ENCODE results near the gene L1CAM.

The L1CAM gene

DNA sequence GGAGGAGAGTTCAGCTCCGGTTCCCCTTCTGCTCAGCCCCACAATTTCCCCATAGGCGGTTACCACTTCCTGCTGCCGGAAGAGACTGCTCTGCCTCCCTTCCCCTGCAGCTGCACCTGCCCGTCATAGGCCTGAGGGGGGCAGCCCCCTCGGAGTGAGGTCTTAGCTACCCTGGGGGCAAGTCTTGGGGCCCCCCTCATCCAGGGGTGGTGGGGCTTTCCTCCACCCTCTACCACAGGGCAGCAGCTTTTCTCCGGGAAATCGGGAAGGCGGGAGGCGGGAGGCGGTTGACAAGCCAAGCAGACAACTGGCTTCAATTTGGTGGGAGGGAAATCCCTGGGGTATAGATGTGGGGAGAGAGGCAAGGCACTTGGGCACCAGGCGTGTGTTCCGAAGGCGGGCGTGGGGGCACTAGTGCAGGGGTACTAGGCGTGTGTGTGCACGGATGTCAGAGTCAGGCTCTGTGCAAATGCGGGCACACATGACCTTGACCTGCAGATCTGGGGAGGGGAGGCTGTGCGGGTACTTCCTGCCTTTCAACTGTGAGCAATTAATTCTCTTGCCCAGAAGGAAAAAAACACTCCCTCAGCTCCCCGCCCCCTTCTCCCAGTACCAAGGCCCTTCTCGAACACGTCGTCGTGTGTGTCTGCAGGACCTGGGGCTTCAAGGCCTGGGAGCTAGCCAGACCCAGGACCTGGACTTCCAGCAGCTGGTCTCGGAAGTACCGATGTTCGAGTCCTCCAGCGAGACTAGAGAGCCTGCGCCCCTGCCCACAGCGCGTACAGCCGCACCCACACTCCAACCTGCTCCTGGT is 41.1 kb upstream of the L1CAM start:
- peaks cover 23% of the 10 kb centered on the region for H3K4me1 Mint-ChIP-seq (ENCODE audit: low read depth)
- H3K27ac Mint-ChIP-seq: peak overlapping the region; percentile 97
- no peaks in the 10 kb centered on the region for H3K9me3 Mint-ChIP-seq
- peaks cover 25% of the 10 kb centered on the region for H3K36me3 Mint-ChIP-seq (ENCODE audit: low read depth)
- H3K27me3 Mint-ChIP-seq (ENCODE audit: low read depth): no peaks in the 10 kb centered on the region
- H3K4me3 Mint-ChIP-seq: peak overlapping the region; percentile 85

DNA sequence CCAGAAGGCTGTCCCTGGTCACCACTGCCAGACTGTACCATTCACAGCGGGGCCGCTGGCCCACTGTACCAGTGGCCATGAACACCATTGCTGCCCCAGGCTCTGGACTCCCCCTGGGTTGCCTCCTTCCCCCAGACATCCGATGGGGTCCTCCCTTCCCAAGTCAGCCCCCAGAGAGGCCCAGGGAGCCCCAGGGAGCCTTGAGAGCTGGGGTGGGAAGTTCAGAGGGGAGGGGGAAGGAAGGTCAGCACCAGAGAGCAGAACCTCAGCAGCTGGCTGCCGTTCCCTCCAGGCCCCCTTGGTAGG is 40.5 kb upstream of the L1CAM start:
- H3K27me3 Mint-ChIP-seq (ENCODE audit: low read depth): no peaks in the 10 kb centered on the region
- H3K36me3 Mint-ChIP-seq (ENCODE audit: low read depth): peaks cover 22% of the 10 kb centered on the region
- H3K9me3 Mint-ChIP-seq: no peaks in the 10 kb centered on the region
- H3K4me3 Mint-ChIP-seq: peak overlapping the region; percentile 85
- peak overlapping the region; percentile 97 for H3K27ac Mint-ChIP-seq
- H3K4me1 Mint-ChIP-seq (ENCODE audit: low read depth): peaks cover 24% of the 10 kb centered on the region

DNA sequence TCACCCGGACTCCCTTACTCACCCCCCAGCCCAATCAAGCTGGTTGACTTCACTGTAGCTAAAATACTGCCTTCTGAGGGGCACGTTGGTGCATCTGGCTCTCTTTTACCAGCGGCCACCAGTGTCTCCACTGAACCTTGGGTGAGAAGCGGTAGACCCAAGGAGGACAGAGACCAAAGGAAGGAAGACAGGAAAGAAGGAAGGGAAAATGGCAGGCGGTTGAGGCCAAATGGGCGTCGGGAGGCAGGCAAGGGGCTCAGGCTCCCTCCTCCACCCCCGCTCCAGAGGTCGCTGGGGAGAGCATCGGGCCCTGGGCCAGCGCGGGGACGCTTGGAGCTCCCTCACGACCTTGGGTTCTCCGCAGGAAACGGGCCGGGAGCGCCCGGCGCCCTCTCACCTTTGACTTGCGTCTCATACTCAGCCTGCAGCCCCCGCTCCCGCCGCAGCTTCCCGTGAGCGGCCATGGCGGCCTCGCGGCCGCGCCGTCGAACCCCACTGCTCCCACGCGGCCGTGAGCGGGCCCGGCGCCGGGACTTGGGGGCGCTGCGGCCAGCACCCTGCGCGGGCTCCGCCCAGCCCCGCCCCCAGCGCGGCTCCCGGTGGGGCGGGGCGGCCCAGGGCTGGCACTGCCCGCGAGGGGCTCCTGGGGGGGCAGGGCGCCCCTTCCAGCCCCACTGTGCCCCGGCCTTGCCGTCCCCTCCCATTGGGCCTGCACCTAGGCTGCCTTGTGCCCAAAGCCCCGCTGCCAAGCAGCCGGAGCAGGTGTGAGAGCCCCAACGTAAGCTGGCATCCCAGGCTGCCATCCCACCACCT is 40.0 kb upstream of the L1CAM start, which contains the start of gene ARHGAP4:
Gene ARHGAP4 (minus strand): TSS at position 526 of the 813 bp plus-strand sequence. CDS start 62 bp downstream, at position 464.
- Mint-ChIP-seq H3K4me1 (ENCODE audit: low read depth) (peaks cover 23% of the 10 kb centered on the region), H3K9me3 (no peaks in the 10 kb centered on the region), H3K4me3 (peak within 1 kb of the TSS; percentile 96), H3K27ac (peak within 1 kb of the TSS; percentile 97), H3K36me3 (ENCODE audit: low read depth) (peaks cover 20% of the 10 kb centered on the region), H3K27me3 (ENCODE audit: low read depth) (no peaks in the 10 kb centered on the region)

DNA sequence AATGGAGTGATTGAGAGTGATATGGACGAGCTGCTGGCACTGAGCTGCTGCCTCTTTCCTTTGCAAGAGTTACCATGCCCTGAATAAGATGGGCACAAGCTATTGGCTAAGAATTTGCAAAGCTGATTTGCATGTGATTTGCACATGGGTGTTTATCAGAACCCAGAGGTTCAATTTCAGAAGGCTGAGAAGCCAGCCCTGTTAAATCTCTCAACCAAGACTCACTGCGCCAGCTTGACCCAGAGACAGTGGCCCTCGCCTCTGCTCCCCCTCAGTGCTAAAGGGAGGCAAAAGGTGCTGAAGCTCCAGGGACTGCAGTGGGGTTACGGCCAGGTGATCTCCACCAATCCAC is 39.4 kb upstream of the L1CAM start:
- Mint-ChIP-seq H3K36me3 (ENCODE audit: low read depth) (peaks cover 20% of the 10 kb centered on the region), H3K27me3 (ENCODE audit: low read depth) (no peaks in the 10 kb centered on the region), H3K9me3 (no peaks in the 10 kb centered on the region), H3K4me1 (ENCODE audit: low read depth) (peaks cover 23% of the 10 kb centered on the region), H3K27ac (peak overlapping the region; percentile 93), H3K4me3 (peak overlapping the region; percentile 96)

DNA sequence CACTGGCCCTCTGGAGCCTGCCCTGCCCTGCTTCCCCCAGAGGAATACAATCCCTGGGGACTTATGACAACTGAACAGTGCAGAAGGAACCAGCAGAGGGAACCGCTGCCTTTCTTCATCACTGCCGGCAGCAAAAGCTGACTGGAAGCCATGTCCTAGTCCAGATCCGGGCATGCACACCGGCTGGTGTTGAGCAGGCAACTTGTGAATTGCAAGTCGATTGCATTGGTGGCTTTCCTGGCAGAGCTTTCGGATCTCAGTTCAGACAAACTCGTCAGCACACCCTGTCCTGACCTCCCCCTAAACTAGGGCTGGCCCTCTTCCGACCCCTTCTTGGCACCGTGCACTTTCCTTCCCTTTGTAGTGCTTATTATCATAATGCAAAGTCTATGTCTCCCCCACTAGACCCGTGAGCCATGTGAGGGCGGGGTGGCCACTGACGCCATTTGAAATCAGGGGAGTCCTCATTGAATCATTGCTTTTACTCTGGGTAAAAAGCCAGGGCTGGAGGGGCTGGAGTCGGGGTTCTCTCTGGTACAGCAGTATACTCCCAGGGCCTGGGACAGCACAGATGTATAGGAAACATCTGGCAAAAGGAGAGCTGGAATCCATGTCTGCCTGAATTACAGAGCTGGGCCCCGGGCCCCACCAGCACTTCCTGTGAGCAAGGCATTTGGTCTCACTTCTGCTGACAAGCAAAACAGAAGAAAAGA is 38.3 kb upstream of the L1CAM start:
- Mint-ChIP-seq H3K4me1 (ENCODE audit: low read depth) (peaks cover 23% of the 10 kb centered on the region), H3K4me3 (peak overlapping the region; percentile 96), H3K27ac (peak overlapping the region; percentile 80), H3K9me3 (no peaks in the 10 kb centered on the region), H3K36me3 (ENCODE audit: low read depth) (peaks cover 27% of the 10 kb centered on the region), H3K27me3 (ENCODE audit: low read depth) (no peaks in the 10 kb centered on the region)

DNA sequence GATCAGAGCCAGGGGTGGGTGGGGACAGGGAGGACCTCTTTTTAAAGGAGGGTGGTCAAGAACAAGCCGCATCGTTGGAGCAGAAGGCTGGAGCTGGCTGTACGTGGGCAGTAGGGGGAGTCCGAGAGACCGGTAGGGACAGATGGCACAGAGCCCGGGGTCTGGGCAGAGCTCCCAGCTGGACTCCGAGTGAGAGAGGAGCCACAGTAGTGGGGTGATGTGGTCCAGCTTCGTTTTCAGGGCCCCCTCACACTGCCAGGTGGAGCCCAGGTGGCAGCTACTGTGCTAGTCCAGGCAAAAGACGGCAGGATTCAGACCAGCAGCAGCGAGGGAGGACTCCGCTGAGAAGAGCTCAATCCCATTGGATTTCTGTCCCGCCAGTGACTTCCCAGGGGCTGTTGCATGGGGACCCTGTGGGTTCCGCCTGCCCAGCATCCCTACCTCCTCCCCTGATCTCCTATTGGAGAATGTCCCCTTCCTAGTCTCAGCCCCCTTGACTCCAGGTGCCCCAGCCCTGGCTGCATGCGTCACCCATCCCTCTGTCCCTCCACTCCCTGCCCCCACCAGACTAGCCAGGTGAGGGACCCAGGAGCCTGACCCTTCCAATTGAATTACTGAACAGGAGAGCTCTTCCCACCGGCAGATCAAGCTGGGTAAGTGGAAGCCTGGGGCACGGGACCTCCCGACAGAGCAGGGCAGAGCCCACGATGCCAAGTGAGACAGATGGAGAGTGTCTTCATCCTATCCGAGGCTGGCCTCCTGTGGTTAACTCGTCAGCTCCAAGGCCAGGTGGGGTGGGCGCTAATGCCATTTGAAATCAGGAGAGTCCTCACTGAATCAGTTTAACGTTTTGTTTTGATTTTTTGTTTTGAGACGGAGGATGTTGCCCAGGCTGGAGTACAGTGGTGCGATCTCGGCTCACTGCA is 37.2 kb upstream of the L1CAM start:
- H3K4me1 Mint-ChIP-seq (ENCODE audit: low read depth): peaks cover 21% of the 10 kb centered on the region
- no peaks in the 10 kb centered on the region for H3K9me3 Mint-ChIP-seq
- peak overlapping the region; percentile 96 for H3K4me3 Mint-ChIP-seq
- H3K27ac Mint-ChIP-seq: peak overlapping the region; percentile 68
- H3K27me3 Mint-ChIP-seq (ENCODE audit: low read depth): no peaks in the 10 kb centered on the region
- peaks cover 28% of the 10 kb centered on the region for H3K36me3 Mint-ChIP-seq (ENCODE audit: low read depth)

DNA sequence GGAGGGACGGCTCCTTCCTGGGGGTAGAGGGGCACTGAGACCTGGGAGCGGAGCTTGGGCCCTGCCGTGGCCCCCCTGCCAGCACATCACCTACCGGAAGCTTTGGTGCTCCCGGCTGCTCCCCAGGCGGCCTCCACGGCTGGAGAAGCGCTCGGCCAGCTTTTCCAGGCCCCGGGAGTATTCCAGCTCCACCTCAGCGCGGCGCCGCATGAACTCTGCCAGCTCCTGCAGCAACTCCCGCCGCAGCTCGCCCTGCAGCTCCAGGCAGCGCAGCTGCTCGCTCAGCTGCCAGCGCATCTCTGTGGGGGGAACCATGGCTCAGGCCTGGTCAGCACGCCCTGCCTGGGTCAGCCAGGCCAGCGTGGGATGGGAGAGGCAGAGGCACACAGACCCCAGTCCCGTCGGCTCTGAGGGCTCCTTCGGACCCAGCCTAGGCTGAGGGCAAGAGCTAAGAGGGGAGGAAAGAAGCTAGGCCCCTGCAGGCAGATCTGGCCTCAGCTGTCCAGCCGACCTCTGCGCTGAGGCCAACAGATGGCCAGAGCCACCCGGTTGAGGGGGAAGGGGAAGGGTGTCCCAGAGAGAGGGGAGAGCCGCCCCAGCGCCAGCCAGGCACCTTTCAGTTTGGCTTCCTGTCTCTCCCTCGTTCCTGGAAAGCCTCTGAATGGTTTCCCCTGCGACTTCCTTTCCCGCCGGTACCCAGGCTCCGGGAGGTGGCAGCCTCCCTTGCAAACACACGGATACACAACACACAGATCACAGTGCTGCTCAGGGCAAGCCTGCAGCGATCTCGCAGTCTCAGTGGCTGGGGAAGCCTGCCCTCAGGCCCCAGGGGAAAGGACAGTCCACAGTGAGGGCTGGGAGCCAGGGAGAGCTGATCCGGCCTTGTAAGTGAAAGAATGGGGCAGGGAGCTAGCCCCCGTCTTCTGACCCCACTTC is 35.8 kb upstream of the L1CAM start:
- H3K27me3 Mint-ChIP-seq (ENCODE audit: low read depth): no peaks in the 10 kb centered on the region
- H3K27ac Mint-ChIP-seq: peak overlapping the region; percentile 80
- no peaks in the 10 kb centered on the region for H3K9me3 Mint-ChIP-seq
- peaks cover 17% of the 10 kb centered on the region for H3K4me1 Mint-ChIP-seq (ENCODE audit: low read depth)
- peak overlapping the region; percentile 96 for H3K4me3 Mint-ChIP-seq
- H3K36me3 Mint-ChIP-seq (ENCODE audit: low read depth): peaks cover 32% of the 10 kb centered on the region

DNA sequence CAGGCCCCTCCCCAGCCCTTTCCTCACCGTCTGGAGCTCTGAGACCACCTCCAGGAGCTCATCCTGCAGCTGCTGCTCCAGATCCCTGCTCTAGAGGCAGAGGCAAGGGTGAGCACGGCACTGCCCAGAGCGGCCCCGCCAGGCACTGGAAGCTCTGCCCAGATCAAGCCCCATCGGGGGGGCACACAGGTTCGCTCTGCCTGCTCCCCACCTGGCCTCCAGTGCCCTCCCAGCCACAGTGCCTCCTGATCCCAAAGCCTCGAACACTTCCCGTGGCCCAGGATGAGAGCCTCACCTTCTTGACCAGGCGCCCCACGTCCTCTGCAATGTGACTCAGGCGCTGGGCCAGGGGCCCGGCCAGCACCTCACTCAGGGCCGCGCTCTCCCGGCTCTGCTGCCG is 35.1 kb upstream of the L1CAM start:
- H3K27me3 Mint-ChIP-seq (ENCODE audit: low read depth): no peaks in the 10 kb centered on the region
- H3K36me3 Mint-ChIP-seq (ENCODE audit: low read depth): peaks cover 34% of the 10 kb centered on the region
- H3K4me1 Mint-ChIP-seq (ENCODE audit: low read depth): peaks cover 17% of the 10 kb centered on the region
- H3K4me3 Mint-ChIP-seq: no peak overlapping the region
- no peaks in the 10 kb centered on the region for H3K9me3 Mint-ChIP-seq
- no peak overlapping the region for H3K27ac Mint-ChIP-seq

DNA sequence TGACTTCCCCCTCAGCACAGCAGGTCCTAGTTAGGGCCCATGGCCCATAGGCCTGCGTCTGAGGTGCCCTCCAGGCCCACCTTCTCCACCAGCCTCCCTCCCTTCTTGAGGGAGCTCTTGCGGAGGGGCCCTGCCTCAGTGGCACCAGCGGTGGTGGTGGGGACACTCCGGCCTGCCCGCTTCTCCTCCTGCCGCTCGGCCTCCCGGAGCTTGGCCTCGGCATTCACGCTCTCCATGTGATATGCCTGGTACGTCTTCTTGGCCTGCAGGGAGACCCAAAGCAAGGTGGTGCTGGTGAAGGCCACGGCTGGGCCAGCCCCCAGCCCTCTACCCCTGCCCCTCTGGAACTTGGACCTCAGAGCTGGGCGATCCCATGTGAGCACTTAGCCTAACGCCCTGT is 34.6 kb upstream of the L1CAM start:
- Mint-ChIP-seq H3K27ac (no peak overlapping the region), H3K9me3 (no peaks in the 10 kb centered on the region), H3K36me3 (ENCODE audit: low read depth) (peaks cover 36% of the 10 kb centered on the region), H3K4me3 (no peak overlapping the region), H3K27me3 (ENCODE audit: low read depth) (no peaks in the 10 kb centered on the region), H3K4me1 (ENCODE audit: low read depth) (peaks cover 17% of the 10 kb centered on the region)

DNA sequence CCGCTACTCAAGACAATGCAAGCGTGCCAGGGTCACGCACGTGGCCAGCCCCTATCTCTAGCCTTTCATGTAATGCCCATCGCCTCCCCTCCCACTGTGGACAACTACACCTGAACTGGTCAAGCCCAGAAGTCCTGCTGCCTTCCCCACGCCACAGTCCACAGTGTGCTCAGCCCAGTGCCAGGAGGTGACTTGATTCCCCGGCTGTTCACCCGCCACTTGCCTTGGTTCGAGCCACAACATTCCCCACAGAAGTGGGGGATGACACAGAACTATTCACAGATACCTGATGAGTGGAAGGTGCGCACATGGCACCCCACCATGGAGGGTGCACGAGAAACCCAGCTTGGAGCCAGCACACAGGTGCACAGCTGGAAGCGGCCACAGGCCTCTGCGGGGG is 33.3 kb upstream of the L1CAM start:
- Mint-ChIP-seq H3K27ac (no peak overlapping the region), H3K36me3 (ENCODE audit: low read depth) (peaks cover 30% of the 10 kb centered on the region), H3K4me1 (ENCODE audit: low read depth) (peaks cover 14% of the 10 kb centered on the region), H3K27me3 (ENCODE audit: low read depth) (no peaks in the 10 kb centered on the region), H3K9me3 (no peaks in the 10 kb centered on the region), H3K4me3 (no peak overlapping the region)

DNA sequence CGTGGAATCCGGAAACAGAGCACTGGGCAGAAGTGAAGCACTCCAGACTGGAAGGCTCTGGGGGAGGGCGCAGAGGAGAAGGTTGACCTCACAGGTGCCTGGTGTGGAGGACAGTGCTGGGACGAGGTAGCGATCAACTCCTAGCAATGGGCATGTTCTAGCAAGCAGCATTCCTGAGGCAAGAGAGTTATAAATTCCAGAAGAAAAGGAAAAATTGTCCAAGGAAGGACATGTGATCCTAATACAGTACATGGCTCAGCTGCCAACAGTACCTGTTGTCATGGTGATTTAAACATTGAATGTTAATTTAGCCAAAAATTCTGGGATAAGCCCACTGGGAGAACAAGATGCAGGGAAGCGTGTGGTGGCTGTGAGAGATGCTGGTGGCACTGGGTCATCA is 31.9 kb upstream of the L1CAM start:
- Mint-ChIP-seq H3K36me3 (ENCODE audit: low read depth) (peaks cover 26% of the 10 kb centered on the region), H3K27me3 (ENCODE audit: low read depth) (no peaks in the 10 kb centered on the region), H3K4me1 (ENCODE audit: low read depth) (peaks cover 9% of the 10 kb centered on the region), H3K4me3 (no peak overlapping the region), H3K9me3 (no peaks in the 10 kb centered on the region), H3K27ac (no peak overlapping the region)

DNA sequence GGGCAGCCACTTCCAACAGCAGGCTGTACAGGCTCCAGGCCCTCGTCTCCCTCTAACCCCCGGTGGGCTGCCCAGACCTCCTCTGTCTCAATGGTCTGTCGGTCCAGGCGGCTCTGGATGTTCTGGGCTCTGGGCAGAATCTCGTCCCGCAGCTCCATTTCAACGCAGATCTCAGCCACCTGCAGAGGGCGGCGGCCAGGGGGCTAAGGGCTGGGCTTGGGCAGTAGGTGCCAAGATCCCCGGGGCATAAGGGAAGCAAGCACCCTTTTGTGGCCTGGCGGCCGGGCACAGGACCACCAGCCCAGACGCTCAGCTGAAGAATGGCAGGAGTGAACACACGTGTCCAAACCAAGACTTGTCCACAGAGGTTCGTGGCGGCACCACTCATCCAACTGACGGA is 27.7 kb upstream of the L1CAM start:
- no peak overlapping the region for H3K4me3 Mint-ChIP-seq
- H3K36me3 Mint-ChIP-seq (ENCODE audit: low read depth): peaks cover 18% of the 10 kb centered on the region
- H3K4me1 Mint-ChIP-seq (ENCODE audit: low read depth): peaks cover 6% of the 10 kb centered on the region
- H3K27me3 Mint-ChIP-seq (ENCODE audit: low read depth): no peaks in the 10 kb centered on the region
- H3K27ac Mint-ChIP-seq: no peak overlapping the region
- no peaks in the 10 kb centered on the region for H3K9me3 Mint-ChIP-seq

DNA sequence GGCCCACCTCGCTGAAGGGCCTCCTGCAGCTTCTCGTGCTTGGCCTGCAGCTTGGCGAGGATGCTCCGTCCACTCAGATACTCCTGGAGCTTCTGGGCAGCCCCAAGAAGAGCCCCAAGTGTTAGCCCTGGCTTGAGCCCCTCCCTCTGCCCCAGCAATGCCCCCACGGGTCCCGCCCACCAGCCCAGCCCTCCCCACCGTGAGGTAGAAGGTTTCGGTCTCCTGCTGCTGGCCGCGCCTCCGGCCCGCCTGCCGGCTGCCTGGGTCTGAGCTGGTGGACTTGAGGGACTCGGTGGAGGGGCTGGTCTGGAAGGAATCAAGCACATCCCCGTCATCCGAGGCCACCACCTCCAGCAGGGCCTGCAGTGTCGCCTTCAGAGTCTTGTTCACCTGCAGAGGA is 27.2 kb upstream of the L1CAM start:
- Mint-ChIP-seq H3K27me3 (ENCODE audit: low read depth) (no peaks in the 10 kb centered on the region), H3K27ac (no peak overlapping the region), H3K4me3 (no peak overlapping the region), H3K9me3 (no peaks in the 10 kb centered on the region), H3K4me1 (ENCODE audit: low read depth) (peaks cover 6% of the 10 kb centered on the region), H3K36me3 (ENCODE audit: low read depth) (peaks cover 20% of the 10 kb centered on the region)

Data from T-helper 1 cell treated with Interleukin-12 subunit alpha and Interleukin-12 subunit beta and Interleukin-4 antibody, amounts not matched to agents 30 μg/mL and 1 μg/mL, for 36 hours (primary cell).